DMS53 (cell line): ENCODE results near the gene TERT.

Experiments
- DNase-seq: peaks from one replicate; lab custom pipeline; 2025; lab: John Stamatoyannopoulos, UW

TERT gene

GRCh38 chr5:1206521-1207412, 88.1 kb downstream of the TERT start:
- DNase-seq: no peak

DNA sequence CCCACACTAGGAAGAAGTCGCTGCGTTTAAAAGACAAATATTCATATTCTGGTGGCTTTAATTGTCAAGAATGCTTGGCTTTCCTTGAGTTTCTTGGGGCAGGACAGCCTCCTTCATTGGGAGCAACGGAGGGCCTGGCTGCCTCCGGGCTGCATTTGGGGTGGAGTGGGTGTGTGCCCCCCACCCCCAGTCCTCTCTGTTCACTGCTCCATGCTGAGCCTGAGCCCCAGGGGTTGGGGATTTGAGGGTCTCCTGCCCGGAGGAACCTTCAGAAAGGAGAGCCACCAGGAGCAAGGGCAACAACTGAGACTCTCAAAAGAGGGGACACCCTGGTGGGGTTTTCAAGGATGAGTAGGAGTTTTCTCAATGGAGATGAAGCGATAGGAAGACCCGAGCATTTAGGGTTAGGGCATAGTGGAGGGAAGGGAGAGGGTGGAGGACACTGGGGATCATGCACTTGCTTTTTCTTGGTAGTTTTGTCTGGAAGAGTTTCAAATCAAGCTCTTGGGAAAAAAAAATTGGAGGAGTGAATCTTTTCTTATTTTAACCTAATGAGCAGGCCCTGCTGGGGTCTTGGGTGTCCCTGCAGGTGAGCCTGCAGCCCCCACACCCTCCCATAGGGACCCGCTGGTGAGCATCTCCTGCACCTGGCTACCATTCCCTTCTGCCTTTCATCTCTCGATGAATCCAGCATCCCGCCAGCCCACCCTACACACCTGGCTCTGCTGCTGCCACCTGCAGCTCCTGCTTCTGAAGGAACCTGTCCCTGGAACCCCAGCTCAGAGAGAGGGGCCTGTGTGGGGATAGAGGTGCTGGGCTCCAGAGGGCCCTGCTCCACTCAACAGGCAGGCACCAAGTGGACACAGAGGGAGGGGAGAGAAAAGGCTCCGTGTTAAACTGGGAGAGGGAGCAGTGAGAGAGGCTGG, 89.3 kb downstream of the TERT start:
- DNase-seq: no peak

- peak; percentile 78 for DNase-seq
Measured at GRCh38 chr5:1204693-1205242, 90.1 kb downstream of the TERT start.

DNA sequence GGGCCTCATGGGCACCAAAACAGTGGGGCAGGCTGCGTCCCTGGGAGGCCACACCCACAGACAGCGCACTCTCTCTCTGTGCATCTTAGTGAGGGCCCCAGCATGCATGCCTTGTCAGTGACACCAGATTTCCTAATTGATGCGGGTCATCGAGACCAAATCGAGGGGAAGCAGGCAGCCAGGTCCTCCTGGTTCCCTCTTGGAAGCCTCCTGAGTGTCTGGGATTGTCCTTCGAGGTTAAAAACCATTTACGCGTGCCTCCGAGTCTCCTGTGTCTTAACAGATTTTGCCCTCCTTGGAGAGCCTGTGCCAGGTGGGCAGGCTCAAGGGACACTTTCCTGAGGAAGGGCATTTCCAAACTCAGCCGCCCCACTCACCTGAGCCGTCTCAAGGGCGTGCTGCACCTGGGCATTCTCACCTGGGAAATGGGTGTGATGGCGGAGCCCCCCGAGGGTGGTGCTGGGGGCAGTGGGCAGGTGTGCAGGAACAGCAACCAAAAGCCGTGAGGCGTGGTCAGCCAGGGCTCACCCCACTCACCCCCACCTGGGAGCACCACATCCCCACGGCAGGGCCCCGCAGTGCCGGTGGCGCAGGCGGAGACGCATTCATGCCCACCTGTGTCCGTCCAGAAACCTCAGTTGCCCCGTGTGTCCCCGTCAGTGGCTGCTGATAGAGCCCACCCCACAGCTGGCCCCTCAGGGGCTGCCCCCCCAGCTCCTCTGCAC, 90.7 kb downstream of the TERT start:
- no peak for DNase-seq

- DNase-seq: no peak
Measured at GRCh38 chr5:1203311-1203967, 91.4 kb downstream of the TERT start.
